Measurements from ENCODE around the gene GTPBP8. TPM values are rescaled to one million over a fixed set of nuclear protein-coding genes. Genes with fewer than 3 reads are reported as not detected.

The GTPBP8 gene
- total and polyA plus RNA-seq, 2 of the 8 experiments (the other 6 are each of a cell fraction or from before 2014, with no cell fraction given): 25.8 to 27.6 TPM

DNA sequence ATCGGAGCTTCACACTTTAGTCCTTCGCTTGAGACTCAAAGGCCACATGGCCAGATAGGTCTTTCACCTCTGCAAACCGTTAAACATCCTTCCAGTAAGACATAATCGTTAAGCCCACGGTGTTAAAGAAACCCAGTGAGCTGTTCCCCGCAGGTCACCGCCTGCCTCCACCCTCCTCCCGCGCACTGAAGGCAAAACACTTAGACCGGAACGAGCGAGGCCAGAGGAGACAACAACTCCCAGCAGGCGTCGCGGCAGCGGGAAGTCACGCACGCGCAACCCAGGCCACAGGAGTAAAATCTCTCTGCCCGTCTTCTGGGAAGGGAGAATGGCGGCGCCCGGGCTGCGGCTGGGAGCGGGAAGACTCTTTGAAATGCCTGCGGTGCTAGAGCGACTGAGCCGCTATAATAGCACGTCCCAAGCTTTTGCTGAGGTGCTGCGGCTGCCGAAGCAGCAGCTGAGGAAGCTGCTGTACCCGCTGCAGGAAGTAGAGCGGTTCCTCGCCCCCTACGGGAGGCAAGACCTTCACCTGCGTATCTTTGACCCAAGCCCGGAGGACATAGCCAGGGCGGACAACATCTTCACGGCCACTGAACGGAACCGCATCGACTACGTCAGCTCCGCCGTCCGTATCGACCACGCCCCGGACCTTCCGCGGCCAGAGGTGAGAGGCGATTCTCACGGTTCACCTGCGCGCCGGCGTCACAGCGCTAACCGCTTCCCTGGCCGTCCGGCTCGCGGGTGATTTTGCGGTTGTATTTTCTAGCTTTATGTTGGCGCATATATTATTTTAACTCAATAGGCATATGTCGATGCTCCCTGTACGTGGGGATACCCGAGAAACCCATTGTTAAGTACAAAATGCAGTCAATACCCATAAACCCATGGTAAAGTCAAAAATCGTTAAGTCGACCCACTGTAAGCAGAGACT lies at the start of gene GTPBP8 (continued):
- TF ChIP-seq KDM4A (IDR thresholded peaks at IDR 0.05; ENCODE audit: low read depth, low read length, severe bottlenecking) (peak; percentile 56), ASH2L (IDR thresholded peaks at IDR 0.05; ENCODE audit: low read length) (peak; percentile 82), TAF1 (IDR thresholded peaks at IDR 0.05; ENCODE audit: low read depth, low read length) (peak; percentile 96), SIN3A (conservative IDR thresholded peaks at IDR 0.05 in 1 of 2, IDR thresholded peaks at IDR 0.05 in 1 of 2; ENCODE audit: low read depth in 1 of 2, low read length in 2 of 2) (peak; percentile 55 to 85; a peak in 1 of 4 replicates), RBBP5 (IDR thresholded peaks at IDR 0.05; ENCODE audit: borderline replicate concordance, low read depth, low read length) (peak; percentile 85; the same call in 1 of the 2 replicates), YY1 (IDR thresholded peaks at IDR 0.05; ENCODE audit: low read depth, low read length) (peak; percentile 94), TEAD4 (IDR thresholded peaks at IDR 0.05; ENCODE audit: low read depth, low read length) (no peak), HDAC2 (IDR thresholded peaks at IDR 0.05; ENCODE audit: borderline replicate concordance in 1 of 2, low read depth in 2 of 2, low read length in 2 of 2) (peak; percentile 25 to 46; a peak in 2 of 4 replicates), SUZ12 (IDR thresholded peaks at IDR 0.05; ENCODE audit: low read length) (no peak), CBX8 (IDR thresholded peaks at IDR 0.05; ENCODE audit: borderline replicate concordance, low read depth, low read length) (no peak), JUND (IDR thresholded peaks at IDR 0.05; ENCODE audit: low read length) (peak; percentile 16; the same call in 1 of the 2 replicates), CEBPB (IDR thresholded peaks at IDR 0.05; ENCODE audit: low read depth, low read length) (no peak), KDM1A (IDR thresholded peaks at IDR 0.05; ENCODE audit: borderline replicate concordance, low read length) (no peak), RFX5 (IDR thresholded peaks at IDR 0.05; ENCODE audit: borderline replicate concordance, low read depth, low read length) (no peak; the same call in 1 of the 2 replicates), EZH2 (IDR thresholded peaks at IDR 0.05; ENCODE audit: low read depth, low read length, severe bottlenecking) (no peak), POLR2A (IDR thresholded peaks at IDR 0.05; ENCODE audit: control extremely low read depth in 1 of 2, low read depth in 2 of 2, low read length in 2 of 2) (peak; percentile 98), EGR1 (IDR thresholded peaks at IDR 0.05; ENCODE audit: borderline replicate concordance, low read depth, low read length) (no peak), SP4 (IDR thresholded peaks at IDR 0.05; ENCODE audit: low read length) (peak; percentile 51; the same call in 1 of the 2 replicates)
- TF ChIP-seq, protein P1, sequence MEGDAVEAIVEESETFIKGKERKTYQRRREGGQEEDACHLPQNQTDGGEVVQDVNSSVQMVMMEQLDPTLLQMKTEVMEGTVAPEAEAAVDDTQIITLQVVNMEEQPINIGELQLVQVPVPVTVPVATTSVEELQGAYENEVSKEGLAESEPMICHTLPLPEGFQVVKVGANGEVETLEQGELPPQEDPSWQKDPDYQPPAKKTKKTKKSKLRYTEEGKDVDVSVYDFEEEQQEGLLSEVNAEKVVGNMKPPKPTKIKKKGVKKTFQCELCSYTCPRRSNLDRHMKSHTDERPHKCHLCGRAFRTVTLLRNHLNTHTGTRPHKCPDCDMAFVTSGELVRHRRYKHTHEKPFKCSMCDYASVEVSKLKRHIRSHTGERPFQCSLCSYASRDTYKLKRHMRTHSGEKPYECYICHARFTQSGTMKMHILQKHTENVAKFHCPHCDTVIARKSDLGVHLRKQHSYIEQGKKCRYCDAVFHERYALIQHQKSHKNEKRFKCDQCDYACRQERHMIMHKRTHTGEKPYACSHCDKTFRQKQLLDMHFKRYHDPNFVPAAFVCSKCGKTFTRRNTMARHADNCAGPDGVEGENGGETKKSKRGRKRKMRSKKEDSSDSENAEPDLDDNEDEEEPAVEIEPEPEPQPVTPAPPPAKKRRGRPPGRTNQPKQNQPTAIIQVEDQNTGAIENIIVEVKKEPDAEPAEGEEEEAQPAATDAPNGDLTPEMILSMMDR (IDR thresholded peaks at IDR 0.05; ENCODE audit: control extremely low read depth in 1 of 3, insufficient read depth in 1 of 3, low read depth in 1 of 3, low read length in 3 of 3): no peak
- TF ChIP-seq, protein P2, sequence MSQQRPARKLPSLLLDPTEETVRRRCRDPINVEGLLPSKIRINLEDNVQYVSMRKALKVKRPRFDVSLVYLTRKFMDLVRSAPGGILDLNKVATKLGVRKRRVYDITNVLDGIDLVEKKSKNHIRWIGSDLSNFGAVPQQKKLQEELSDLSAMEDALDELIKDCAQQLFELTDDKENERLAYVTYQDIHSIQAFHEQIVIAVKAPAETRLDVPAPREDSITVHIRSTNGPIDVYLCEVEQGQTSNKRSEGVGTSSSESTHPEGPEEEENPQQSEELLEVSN (IDR thresholded peaks at IDR 0.05): peak; percentile 92
